GM23338 (cell line): ENCODE data around the gene ARHGAP28. TPM values are rescaled to one million over a fixed set of nuclear protein-coding genes. Genes with fewer than 3 reads are reported as not detected.

Source experiments
- polyA plus RNA-seq: library from polyadenylated mRNA; unstranded; fragments of >200 nt; fragmentation: Nextera tagmentation; extraction: Ambion mirVana; gene quantifications from 2 replicates; pipeline ENCODE4 v1.2.1, GENCODE V29; 2016
- small RNA-seq: library from RNA; depleted of rRNA; stranded (forward); fragments of <200 nt; gene quantifications from one replicate; pipeline ENCODE3, GENCODE V24; 2014; ENCODE audit warnings: low replicate concordance
- total RNA-seq: library from RNA; depleted of rRNA; stranded (reverse); fragments of >200 nt; shearing (Covaris generic); gene quantifications from 2 replicates; pipeline ENCODE4 v1.2.3, GENCODE V29; 2014

ARHGAP28 gene
- total and polyA plus RNA-seq, 2 experiments from 2014 or later: 2.8 to 9.6 TPM

Small RNA genes within 50 kb of the gene (small RNA-seq; reads per million reads assigned to genes)
- gene RNU6-916P: not detected
